Left forelimb (tissue), 1 donor: ENCODE data around the gene ULK4.
"Not testable (repeated sequence)": the region's sequence is repeated elsewhere in the genome, so short reads cannot be mapped to it uniquely, and the experiment has no call there.

Source experiments
- DNase-seq: peaks from one replicate; pipeline ENCODE4 v3.0.0-alpha.2; 2018; ENCODE audit warnings: low spot score

The ULK4 gene

GRCh38 chr3:41961751-41962679, at the start of gene ULK4:
ULK4 (minus strand) TSS chr3:41962103; CDS start chr3:41954759, 7,344 bp downstream.
- DNase-seq: peak; percentile 98

- no peak for DNase-seq
Measured at GRCh38 chr3:42010530-42010929, 48.6 kb upstream of the ULK4 start.

GRCh38 chr3:42009456-42009855, 47.6 kb upstream of the ULK4 start:
- DNase-seq: no peak

DNA sequence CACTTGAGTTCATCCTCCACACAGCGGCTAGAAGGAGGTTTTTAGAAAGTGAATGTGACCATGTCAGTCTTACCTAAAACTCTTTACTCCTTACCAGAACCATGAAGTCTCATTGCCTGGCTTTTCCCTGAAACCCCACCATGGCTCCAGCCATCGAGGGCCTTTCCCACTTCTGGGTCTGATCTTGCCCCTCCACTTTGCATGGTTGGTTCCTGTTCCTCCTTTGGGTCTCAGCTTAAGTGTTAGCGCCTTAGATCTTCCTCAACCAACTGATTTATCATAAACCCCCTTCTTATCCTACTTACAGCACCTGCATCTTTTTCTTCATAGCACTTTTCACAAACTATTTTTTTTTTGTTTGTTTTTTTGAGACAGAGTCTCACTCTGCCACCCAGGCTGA, 45.9 kb upstream of the ULK4 start:
- no peak for DNase-seq

GRCh38 chr3:42005401-42005800, 43.5 kb upstream of the ULK4 start:
- DNase-seq: no peak

GRCh38 chr3:42002790-42003189, 40.9 kb upstream of the ULK4 start:
- no peak for DNase-seq

GRCh38 chr3:42001777-42002176, 39.9 kb upstream of the ULK4 start:
- DNase-seq: no peak

DNA sequence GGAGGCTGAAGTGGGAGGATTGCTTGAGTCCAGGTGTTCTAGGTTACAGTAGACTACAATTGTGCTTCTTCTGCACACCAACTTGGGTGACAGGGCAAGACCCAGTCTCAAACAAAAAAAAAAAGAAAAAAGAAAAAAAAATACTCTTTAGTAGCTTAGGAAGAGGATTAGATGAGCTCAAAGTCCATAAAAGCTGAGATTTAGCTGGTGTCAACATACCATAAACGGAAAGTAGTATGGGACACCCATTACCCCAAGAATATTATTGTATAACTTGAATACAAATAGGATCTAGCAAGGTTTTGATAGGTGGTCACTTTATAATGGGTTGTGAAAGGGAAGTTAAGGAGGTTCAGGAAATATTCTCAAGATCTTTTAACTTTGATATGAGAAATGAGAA, 38.0 kb upstream of the ULK4 start:
- no peak for DNase-seq

- DNase-seq: no peak
Measured at GRCh38 chr3:41997702-41998550, 36.0 kb upstream of the ULK4 start.

GRCh38 chr3:41991437-41991836, 29.5 kb upstream of the ULK4 start:
- DNase-seq: no peak

GRCh38 chr3:41989518-41989917, 27.6 kb upstream of the ULK4 start:
- no peak for DNase-seq

GRCh38 chr3:41987627-41988026, 25.7 kb upstream of the ULK4 start:
- DNase-seq: no peak

DNA sequence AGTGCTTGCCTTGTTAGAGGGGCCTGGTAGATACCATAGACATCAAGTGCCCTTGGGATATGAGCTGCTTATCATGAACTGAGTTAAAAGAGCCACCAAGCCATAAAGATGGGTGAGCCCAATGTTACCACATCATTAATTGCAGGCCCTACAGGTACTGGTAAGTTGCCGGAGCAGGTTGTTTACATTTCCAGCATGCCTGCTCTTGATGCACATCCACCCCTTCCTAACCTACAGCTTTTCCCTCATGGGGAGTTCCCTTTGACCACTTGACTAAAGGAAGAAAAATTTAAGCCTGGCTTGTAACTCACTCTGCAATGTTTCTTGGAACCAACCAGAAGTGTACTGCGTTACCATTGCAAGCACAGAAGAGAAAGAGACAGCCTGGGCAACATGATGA, 24.7 kb upstream of the ULK4 start:
- DNase-seq: no peak

GRCh38 chr3:41985018-41985417, 23.1 kb upstream of the ULK4 start:
- DNase-seq: no peak

DNA sequence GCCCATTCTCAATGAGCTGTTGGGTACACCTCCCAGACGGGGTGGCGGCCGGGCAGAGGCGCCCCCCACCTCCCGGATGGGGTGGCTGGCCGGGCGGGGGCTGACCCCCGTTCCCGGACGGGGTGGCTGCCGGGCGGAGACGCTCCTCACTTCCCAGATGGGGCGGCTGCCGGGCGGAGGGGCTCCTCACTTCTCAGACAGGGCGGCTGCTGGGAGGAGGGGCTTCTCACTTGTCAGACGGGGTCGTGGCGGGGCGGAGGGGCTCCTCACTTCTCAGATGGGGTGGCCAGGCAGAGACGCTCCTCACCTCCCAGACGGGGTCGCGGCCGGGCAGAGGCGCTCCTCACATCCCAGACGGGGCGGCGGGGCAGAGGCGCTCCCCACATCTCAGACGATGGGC, 21.2 kb upstream of the ULK4 start:
- not testable (repeated sequence) for DNase-seq

DNA sequence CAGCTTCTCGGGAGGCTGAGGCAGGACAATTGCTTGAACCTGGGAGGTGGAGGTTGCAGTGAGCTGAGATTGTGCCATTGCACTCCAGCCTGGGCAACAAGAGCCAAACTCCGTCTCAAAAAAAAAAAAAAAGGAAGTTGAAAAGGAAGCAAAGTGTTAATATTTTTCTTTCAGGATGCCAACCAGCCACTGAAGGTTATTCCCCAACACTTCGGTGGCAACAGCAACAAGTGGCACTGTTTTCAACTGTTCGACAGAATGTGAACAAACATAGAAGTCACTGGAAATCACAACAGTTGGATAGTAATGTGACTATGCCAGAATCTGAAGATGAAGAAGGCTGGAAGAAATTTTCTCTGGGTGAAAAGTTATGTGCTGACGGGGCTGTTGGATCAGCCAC, 15.5 kb upstream of the ULK4 start:
- DNase-seq: not testable (repeated sequence)

GRCh38 chr3:41975416-41976103, 13.7 kb upstream of the ULK4 start:
- DNase-seq: no peak

GRCh38 chr3:41974223-41974622, 12.3 kb upstream of the ULK4 start:
- DNase-seq: no peak

DNA sequence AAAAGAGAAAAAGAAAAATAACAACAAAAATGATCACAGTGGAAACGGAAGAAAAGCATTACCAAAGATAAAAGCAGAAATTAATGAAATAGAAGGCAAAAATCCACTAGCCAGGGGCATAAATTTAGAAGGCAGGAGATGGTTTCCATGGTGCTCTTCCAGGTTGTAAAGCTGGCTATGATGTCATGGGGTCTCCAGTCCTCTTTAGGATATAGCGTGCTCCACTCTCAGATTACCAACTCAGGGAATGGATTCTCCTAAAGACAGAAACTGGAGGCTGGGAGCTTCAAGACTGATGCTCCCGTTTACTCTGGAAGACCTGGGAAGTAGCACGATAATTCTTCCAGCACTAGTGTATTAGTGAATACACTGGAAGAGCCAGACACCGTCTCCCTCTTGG, 10.9 kb upstream of the ULK4 start:
- no peak for DNase-seq

DNA sequence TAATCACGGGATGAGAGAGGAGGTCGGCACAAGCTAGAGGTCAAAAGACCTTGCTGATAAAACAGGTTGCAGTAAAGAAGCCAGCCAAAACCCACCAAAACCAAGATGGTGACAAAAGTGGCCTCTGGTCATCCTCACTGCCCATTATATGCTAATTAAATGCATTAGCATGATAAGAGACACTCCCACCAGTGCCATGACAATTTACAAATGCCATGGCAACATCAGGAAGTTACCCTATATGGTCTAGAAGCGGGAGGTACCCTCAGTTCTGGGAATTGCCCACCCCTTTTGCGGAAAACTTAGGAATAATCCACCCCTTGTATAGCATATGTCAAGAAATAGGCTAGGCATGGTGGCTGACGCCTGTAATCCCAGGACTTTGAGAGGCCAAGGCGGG, 4.3 kb upstream of the ULK4 start:
- DNase-seq: no peak

DNA sequence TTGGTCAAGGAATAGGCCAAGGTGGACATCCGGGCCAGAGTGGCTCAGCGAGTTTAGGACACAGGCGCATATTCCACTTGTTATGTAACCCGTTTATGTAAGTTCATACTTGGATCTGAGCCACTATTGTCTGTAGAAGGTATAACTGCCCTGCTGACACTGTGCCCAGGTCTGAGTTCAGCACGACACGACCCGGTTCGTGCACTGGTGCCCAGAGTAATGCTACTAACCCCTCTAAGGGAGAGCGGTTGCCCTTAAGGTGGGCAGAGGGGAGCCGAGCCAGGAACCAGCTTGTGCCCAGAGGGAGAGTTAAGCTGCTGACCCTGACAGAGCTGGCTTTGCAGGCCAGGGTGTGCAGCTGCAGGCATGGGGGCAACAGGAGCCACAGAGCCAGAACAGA, 1.9 kb upstream of the ULK4 start:
- DNase-seq: no peak
